HCT116 (cell line): Measurements from ENCODE around the gene LSMEM2. TPM values are rescaled to one million over a fixed set of nuclear protein-coding genes. Genes with fewer than 3 reads are reported as not detected.

ENCODE experiments used
- ATAC-seq: fragments of 200-7000 bp; cut with Tn5 transposase; 2 replicates; pipeline ENCODE4 v1.9.1; 2020; ENCODE audit warnings: mild to moderate bottlenecking, moderate library complexity
- BruUV-seq: library from RNA; stranded (reverse); fragments of 400-500 nt; replicated peaks from 2 replicates; lab custom pipeline; 2021; lab: Mats Ljungman, UMichigan
- CTCF ChIA-PET: fragments of 300-600 bp; sonication (Branson Sonifier 250); formaldehyde crosslinking; loops from one replicate; lab custom pipeline; 2021; ENCODE audit warnings: antibody characterized with exemption; lab: Charles Lee
- POLR2A ChIA-PET: fragments of 300-600, 350-600 bp; sonication (Branson Sonifier 250); formaldehyde crosslinking; loops from one replicate; lab custom pipeline; 2021; ENCODE audit warnings: antibody characterized with exemption; lab: Charles Lee
- RAD21 ChIA-PET, 2 experiments: fragments of 300-600 bp; sonication (Branson Sonifier 250); formaldehyde crosslinking; loops; one replicate each; lab custom pipeline; 2023; ENCODE audit warnings: low total read pairs in 2 of 2; ENCODE audit not compliant: uncharacterized antibody in 2 of 2, unreplicated experiment in 2 of 2, low non-redundant PET in 1 of 2; lab: Charles Lee
- DNase-seq: peaks from one replicate; pipeline ENCODE4 v3.0.0-alpha.2; 2010; ENCODE audit warnings: low read depth, low spot score
- H2AFZ ChIP-seq: fragments of 200-600 bp; shearing (Covaris generic), sonication (generic); 2 replicates; pipeline ENCODE4 v1.6.1; 2017; ENCODE audit warnings: low read depth, mixed run types, mixed read lengths, antibody characterized with exemption, low read length; ENCODE audit not compliant: poor library complexity, severe bottlenecking
- H3K27ac ChIP-seq: 2 replicates; pipeline ENCODE4 v1.5.1; 2012; ENCODE audit warnings: low read depth, low read length
- H3K27me3 ChIP-seq: fragments of 200-600 bp; sonication (generic); 2 replicates; pipeline ENCODE4 v1.6.1; 2016; ENCODE audit warnings: mixed run types, low read length, mixed read lengths; ENCODE audit not compliant: insufficient read depth
- H3K36me3 ChIP-seq, 2 experiments: fragments of 200-500 bp in 1 of 2; fragments of 200-600 bp in 1 of 2; sonication (Bioruptor generic) in 1 of 2; sonication (generic) in 1 of 2; 2 replicates each; pipeline versions ENCODE4 v1.5.1 to v1.6.1; 2014 to 2016; ENCODE audit warnings: low read length in 2 of 2, inconsistent platforms in 1 of 2, mixed read lengths in 1 of 2, mixed run types in 1 of 2; ENCODE audit not compliant: insufficient read depth in 2 of 2, control insufficient read depth in 1 of 2
- H3K4me1 ChIP-seq, 2 experiments: fragments of 200-600 bp in 1 of 2; sonication (generic) in 1 of 2; 2 replicates each; pipeline versions ENCODE4 v1.5.1 to v1.6.1; 2012 to 2017; ENCODE audit warnings: low read length in 2 of 2, inconsistent platforms in 1 of 2, mild to moderate bottlenecking in 1 of 2, mixed read lengths in 1 of 2, mixed run types in 1 of 2, moderate library complexity in 1 of 2; ENCODE audit not compliant: insufficient read depth in 2 of 2, control insufficient read depth in 1 of 2
- H3K4me2 ChIP-seq: fragments of 200-600 bp; sonication (generic); 2 replicates; pipeline ENCODE4 v1.6.1; 2017; ENCODE audit warnings: mixed run types, low read length, mixed read lengths
- H3K4me3 ChIP-seq, 2 experiments: fragments of 200-600 bp in 1 of 2; sonication (generic) in 1 of 2; replicated peaks in 1 of 2; 2 replicates each; pipeline ENCODE4 v1.5.1; 2011 to 2016; ENCODE audit warnings: low read length in 2 of 2, control low read depth in 1 of 2, low read depth in 1 of 2, mild to moderate bottlenecking in 1 of 2, mixed read lengths in 1 of 2, mixed run types in 1 of 2
- H3K79me2 ChIP-seq: fragments of 200-600 bp; sonication (generic); 2 replicates; pipeline ENCODE4 v1.6.1; 2017; ENCODE audit warnings: mild to moderate bottlenecking, mixed run types, low read length, moderate library complexity, mixed read lengths; ENCODE audit not compliant: insufficient read depth
- H3K9ac ChIP-seq: fragments of 200-600 bp; sonication (generic); 2 replicates; pipeline ENCODE4 v1.6.1; 2016; ENCODE audit warnings: low read length, mixed read lengths
- H3K9me2 ChIP-seq: fragments of 200-600 bp; sonication (generic), shearing (Covaris generic); 2 replicates; pipeline ENCODE4 v1.6.1; 2017; ENCODE audit warnings: mixed run types, mild to moderate bottlenecking, moderate library complexity; ENCODE audit not compliant: insufficient read depth
- H3K9me3 ChIP-seq, 2 experiments: fragments of 200-500 bp in 1 of 2; fragments of 200-600 bp in 1 of 2; sonication (Bioruptor generic) in 1 of 2; sonication (generic) in 1 of 2; 2 replicates each; pipeline ENCODE4 v1.6.1; 2014 to 2017; ENCODE audit warnings: low read length in 2 of 2, mixed read lengths in 2 of 2, inconsistent platforms in 1 of 2, low read depth in 1 of 2, mild to moderate bottlenecking in 1 of 2, mixed run types in 1 of 2, moderate library complexity in 1 of 2; ENCODE audit not compliant: control insufficient read depth in 1 of 2, insufficient read depth in 1 of 2
- H4K20me1 ChIP-seq: fragments of 200-600 bp; sonication (generic), shearing (Covaris generic); 2 replicates; pipeline ENCODE4 v1.6.1; 2017; ENCODE audit warnings: mixed run types, mild to moderate bottlenecking, moderate library complexity; ENCODE audit not compliant: insufficient read depth
- CBX3 ChIP-seq: IDR thresholded peaks from 2 replicates; pipeline ENCODE4 v1.6.1; 2012; ENCODE audit warnings: low read depth
- EGR1 ChIP-seq: IDR thresholded peaks from 2 replicates; pipeline ENCODE4 v1.6.1; 2012; ENCODE audit warnings: low read depth
- ELF1 ChIP-seq: IDR thresholded peaks from 2 replicates; pipeline ENCODE4 v1.6.1; 2012; ENCODE audit warnings: low read depth, borderline replicate concordance
- EZH2 ChIP-seq: fragments of 200-600 bp; sonication (generic); IDR thresholded peaks from 2 replicates; pipeline ENCODE4 v1.6.1; 2017; ENCODE audit warnings: antibody characterized with exemption, mixed run types
- FOSL1 ChIP-seq: IDR thresholded peaks from 2 replicates; pipeline ENCODE4 v1.6.1; 2012; ENCODE audit warnings: low read depth
- JUND ChIP-seq: IDR thresholded peaks from 2 replicates; pipeline ENCODE4 v1.6.1; 2012
- SIN3A ChIP-seq: IDR thresholded peaks from 2 replicates; pipeline ENCODE4 v1.6.1; 2012; ENCODE audit warnings: low read depth
- SP1 ChIP-seq: IDR thresholded peaks from 2 replicates; pipeline ENCODE4 v1.6.1; 2012; ENCODE audit warnings: low read depth
- TCF7L2 ChIP-seq: IDR thresholded peaks from 2 replicates; pipeline ENCODE4 v1.7.0; 2011; ENCODE audit warnings: borderline replicate concordance, inconsistent platforms; ENCODE audit not compliant: insufficient read depth, insufficient read length; ENCODE audit errors: extremely low read depth
- YY1 ChIP-seq: IDR thresholded peaks from 2 replicates; pipeline ENCODE4 v1.6.1; 2011; ENCODE audit warnings: low read length, low read depth, moderate library complexity, mild to moderate bottlenecking; ENCODE audit not compliant: insufficient replicate concordance; ENCODE audit errors: extremely low read depth
- ZFX ChIP-seq: fragments of 450-650 bp; IDR thresholded peaks from 2 replicates; pipeline ENCODE4 v1.6.1; 2017
- ZNF274 ChIP-seq: fragments of 200-500 bp; sonication (Bioruptor generic); IDR thresholded peaks from 2 replicates; pipeline ENCODE4 v1.6.1; 2014; ENCODE audit warnings: mild to moderate bottlenecking, low read depth, low read length, inconsistent platforms
- intact Hi-C: fragments of 100-400 bp; cut with micrococcal nuclease; formaldehyde crosslinking; loops from 2 replicates; pipeline ENCODE4 v1.10.0; 2022
- total RNA-seq: library from RNA; stranded (reverse); gene quantifications from one replicate; pipeline ENCODE4 v1.2.1, GENCODE V29; 2021; ENCODE audit not compliant: unreplicated experiment
- TF ChIP-seq, protein P1 (sequence below): IDR thresholded peaks from 2 replicates; pipeline ENCODE4 v1.6.1; 2011; ENCODE audit warnings: mild to moderate bottlenecking, low read length, moderate library complexity; ENCODE audit not compliant: insufficient replicate concordance; ENCODE audit errors: extremely low read depth
- TF ChIP-seq, protein P2 (sequence below), 3 experiments: fragments of 200-600 bp in 1 of 3; sonication (generic) in 1 of 3; IDR thresholded peaks in 2 of 3; conservative IDR thresholded peaks in 1 of 3; 2 replicates each; pipeline ENCODE4 v1.5.1; 2012 to 2017; ENCODE audit warnings: low read depth in 2 of 3, low read length in 2 of 3, antibody characterized with exemption in 1 of 3, borderline replicate concordance in 1 of 3, control low read depth in 1 of 3, mild to moderate bottlenecking in 1 of 3, mixed read lengths in 1 of 3, mixed run types in 1 of 3, moderate library complexity in 1 of 3; ENCODE audit not compliant: insufficient read depth in 1 of 3
- TF ChIP-seq, protein P3 (sequence below): IDR thresholded peaks from 2 replicates; pipeline ENCODE4 v1.6.1; 2012

LSMEM2 gene
- total RNA-seq, 1 experiment from 2014 or later, result not detected

GRCh38 chr3:50334339-50335075, 55.6 kb downstream of the LSMEM2 start:
- Histone ChIP-seq H3K79me2 (peaks cover 79% of the 10 kb centered on the region), H3K9me3 (no peaks in the 10 kb centered on the region), H3K27me3 (no peaks in the 10 kb centered on the region), H3K9ac (no peak overlapping the region), H3K4me1 (peaks cover 20 to 44% of the 10 kb centered on the region in 2 experiments), H2AFZ (no peak overlapping the region), H3K36me3 (peaks cover 27 to 41% of the 10 kb centered on the region in 2 experiments; a peak in 3 of 4 replicates)
- ChIA-PET RAD21 (no interaction called here), CTCF (no interaction called here), POLR2A (no interaction called here)
- DNase-seq, result no peak
- intact Hi-C loops, result no loop called here
- TF ChIP-seq, protein P1, sequence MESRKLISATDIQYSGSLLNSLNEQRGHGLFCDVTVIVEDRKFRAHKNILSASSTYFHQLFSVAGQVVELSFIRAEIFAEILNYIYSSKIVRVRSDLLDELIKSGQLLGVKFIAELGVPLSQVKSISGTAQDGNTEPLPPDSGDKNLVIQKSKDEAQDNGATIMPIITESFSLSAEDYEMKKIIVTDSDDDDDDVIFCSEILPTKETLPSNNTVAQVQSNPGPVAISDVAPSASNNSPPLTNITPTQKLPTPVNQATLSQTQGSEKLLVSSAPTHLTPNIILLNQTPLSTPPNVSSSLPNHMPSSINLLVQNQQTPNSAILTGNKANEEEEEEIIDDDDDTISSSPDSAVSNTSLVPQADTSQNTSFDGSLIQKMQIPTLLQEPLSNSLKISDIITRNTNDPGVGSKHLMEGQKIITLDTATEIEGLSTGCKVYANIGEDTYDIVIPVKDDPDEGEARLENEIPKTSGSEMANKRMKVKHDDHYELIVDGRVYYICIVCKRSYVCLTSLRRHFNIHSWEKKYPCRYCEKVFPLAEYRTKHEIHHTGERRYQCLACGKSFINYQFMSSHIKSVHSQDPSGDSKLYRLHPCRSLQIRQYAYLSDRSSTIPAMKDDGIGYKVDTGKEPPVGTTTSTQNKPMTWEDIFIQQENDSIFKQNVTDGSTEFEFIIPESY, result no peak
- TF ChIP-seq, protein P2, sequence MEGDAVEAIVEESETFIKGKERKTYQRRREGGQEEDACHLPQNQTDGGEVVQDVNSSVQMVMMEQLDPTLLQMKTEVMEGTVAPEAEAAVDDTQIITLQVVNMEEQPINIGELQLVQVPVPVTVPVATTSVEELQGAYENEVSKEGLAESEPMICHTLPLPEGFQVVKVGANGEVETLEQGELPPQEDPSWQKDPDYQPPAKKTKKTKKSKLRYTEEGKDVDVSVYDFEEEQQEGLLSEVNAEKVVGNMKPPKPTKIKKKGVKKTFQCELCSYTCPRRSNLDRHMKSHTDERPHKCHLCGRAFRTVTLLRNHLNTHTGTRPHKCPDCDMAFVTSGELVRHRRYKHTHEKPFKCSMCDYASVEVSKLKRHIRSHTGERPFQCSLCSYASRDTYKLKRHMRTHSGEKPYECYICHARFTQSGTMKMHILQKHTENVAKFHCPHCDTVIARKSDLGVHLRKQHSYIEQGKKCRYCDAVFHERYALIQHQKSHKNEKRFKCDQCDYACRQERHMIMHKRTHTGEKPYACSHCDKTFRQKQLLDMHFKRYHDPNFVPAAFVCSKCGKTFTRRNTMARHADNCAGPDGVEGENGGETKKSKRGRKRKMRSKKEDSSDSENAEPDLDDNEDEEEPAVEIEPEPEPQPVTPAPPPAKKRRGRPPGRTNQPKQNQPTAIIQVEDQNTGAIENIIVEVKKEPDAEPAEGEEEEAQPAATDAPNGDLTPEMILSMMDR (IDR thresholded peaks at IDR 0.05 in 2 of 3, conservative IDR thresholded peaks at IDR 0.05 in 1 of 3; ENCODE audit: borderline replicate concordance in 1 of 3, insufficient read depth in 1 of 3, low read depth in 2 of 3, low read length in 2 of 3), result no peak
- TF ChIP-seq, protein P3, sequence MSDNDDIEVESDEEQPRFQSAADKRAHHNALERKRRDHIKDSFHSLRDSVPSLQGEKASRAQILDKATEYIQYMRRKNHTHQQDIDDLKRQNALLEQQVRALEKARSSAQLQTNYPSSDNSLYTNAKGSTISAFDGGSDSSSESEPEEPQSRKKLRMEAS, result no peak
- no peak for TF ChIP-seq CBX3
- no peak for TF ChIP-seq ELF1
- TF ChIP-seq FOSL1, result no peak
- no peak for TF ChIP-seq EGR1
- no peak for TF ChIP-seq ZFX
- TF ChIP-seq SIN3A, result no peak
- no peak for TF ChIP-seq ZNF274
- no peak for TF ChIP-seq YY1
- TF ChIP-seq JUND, result no peak
- TF ChIP-seq TCF7L2, result no peak
- no peak for TF ChIP-seq SP1
- no peak for TF ChIP-seq EZH2
- TF ChIP-seq, all 23 proteins: peak for 0
- no peaks in the 10 kb centered on the region; the same call in 1 of the 2 replicates for H4K20me1 ChIP-seq
- no TSS peak for BruUV-seq
- ATAC-seq, result no peak
- no peaks in the 10 kb centered on the region for H3K9me2 ChIP-seq
- 0 out of 2 replicates have a peak overlapping the region, but pooled peaks have one; percentile 10 for H3K27ac ChIP-seq
- no peak overlapping the region for H3K4me3 ChIP-seq
- H3K4me2 ChIP-seq, result no peak overlapping the region
